Activated T-helper 1 cell treated with anti-CD3 and anti-CD28 coated beads, Interleukin-12 subunit alpha, Interleukin-12 subunit beta, Interleukin-2, Interleukin-4 antibody, amounts not matched to agents 30 ng/mL and 10 ng/mL and 1 ng/mL, durations not matched to agents 14 hours and 24 hours and 36 hours (primary cell): ENCODE measurements around the gene RND2. TPM values are rescaled to one million over a fixed set of nuclear protein-coding genes. Genes with fewer than 3 reads are reported as not detected.

Source experiments
- DNase-seq: peaks from one replicate; pipeline ENCODE4 v3.0.0; 2021; ENCODE audit warnings: low spot score
- H3K27ac Mint-ChIP-seq: one replicate; pipeline ENCODE4 v1.8.0; 2021; ENCODE audit warnings: mild to moderate bottlenecking, mixed read lengths
- H3K27me3 Mint-ChIP-seq: one replicate; pipeline ENCODE4 v1.8.0; 2022; ENCODE audit warnings: mild to moderate bottlenecking, moderate library complexity, mixed read lengths; ENCODE audit not compliant: insufficient read depth
- H3K36me3 Mint-ChIP-seq: one replicate; pipeline ENCODE4 v1.8.0; 2021; ENCODE audit warnings: low read depth, mixed read lengths
- H3K4me1 Mint-ChIP-seq: one replicate; pipeline ENCODE4 v1.8.0; 2021; ENCODE audit warnings: low read depth, mixed read lengths
- H3K4me3 Mint-ChIP-seq: one replicate; pipeline ENCODE4 v1.8.0; 2021; ENCODE audit warnings: mild to moderate bottlenecking, moderate library complexity, mixed read lengths
- H3K9me3 Mint-ChIP-seq: one replicate; pipeline ENCODE4 v1.8.0; 2021; ENCODE audit warnings: mixed read lengths
- intact Hi-C: fragments of 100-400 bp; cut with micrococcal nuclease; formaldehyde crosslinking; loops from one replicate; pipeline ENCODE4 v1.15.1; 2024
- total RNA-seq: library from RNA; stranded (reverse); gene quantifications from 2 replicates; pipeline ENCODE4 v1.2.3, GENCODE V29; 2022

The RND2 gene
- total RNA-seq, 1 donor from 2014 or later, result not detected

DNA sequence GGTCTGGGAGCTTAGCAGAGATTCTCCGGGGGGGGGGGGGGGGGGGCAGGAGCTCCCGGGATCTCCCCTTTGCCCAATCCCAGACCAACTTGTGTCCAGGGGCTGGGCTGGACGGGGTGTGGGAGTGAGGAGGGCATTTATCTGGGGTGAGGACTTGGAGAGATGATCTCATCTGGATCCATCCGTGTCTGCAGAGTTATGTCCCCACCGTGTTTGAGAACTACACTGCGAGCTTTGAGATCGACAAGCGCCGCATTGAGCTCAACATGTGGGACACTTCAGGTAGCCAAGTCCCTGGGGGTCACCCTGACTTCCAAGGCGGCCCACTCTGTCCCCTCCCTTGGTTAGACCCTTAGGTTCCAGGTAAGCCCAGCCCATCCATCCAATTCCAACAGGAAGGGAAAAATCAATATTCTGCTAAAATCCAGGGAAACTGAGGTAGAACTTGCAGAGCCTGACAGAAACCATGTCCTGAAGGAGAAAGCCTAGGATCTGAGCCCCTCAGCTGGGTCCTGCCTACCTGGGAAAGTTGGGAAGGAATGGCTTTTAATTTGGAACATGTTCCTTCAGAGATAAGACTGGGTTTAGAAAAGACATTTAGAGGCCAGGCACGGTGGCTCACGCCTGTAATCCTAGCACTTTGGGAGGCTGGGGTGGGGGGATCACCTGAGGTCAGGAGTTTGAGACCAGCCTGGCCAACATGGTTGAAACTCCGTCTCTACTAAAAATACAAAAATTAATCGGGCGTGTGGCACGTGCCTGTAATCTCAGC, 921 bp downstream of the RND2 start:
- peaks cover 14% of the 10 kb centered on the region for H3K4me1 Mint-ChIP-seq
- DNase-seq, result no peak
- H3K27me3 Mint-ChIP-seq, result peaks cover 19% of the 10 kb centered on the region
- peak overlapping the region; percentile 67 for H3K4me3 Mint-ChIP-seq
- H3K27ac Mint-ChIP-seq, result no peak overlapping the region
- peaks cover 2% of the 10 kb centered on the region for H3K36me3 Mint-ChIP-seq
- H3K9me3 Mint-ChIP-seq, result no peaks in the 10 kb centered on the region
- intact Hi-C loops, result loop anchor here (10.0 kb wide), 1 partner anchor 289 kb away; no protein-coding TSS in a partner anchor

DNA sequence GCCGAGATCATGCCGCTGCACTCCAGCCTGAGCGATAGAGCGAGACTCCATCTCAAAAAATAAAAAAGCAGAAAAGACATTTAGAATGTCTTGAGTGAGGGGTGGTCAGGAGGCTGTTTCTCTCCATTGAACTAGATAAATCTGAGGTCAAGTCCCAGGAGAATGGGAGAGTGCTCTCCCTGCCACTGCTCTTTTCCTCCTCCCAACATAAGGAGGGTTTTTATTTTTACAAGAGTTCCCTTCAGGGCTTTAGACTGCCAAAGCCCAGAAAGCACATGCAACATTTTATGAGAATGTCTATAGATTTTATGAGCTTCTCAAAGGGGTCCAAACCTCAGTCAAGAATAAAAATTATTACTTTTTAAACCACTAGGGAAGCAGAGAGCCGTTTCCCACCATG, 1.6 kb downstream of the RND2 start:
- Mint-ChIP-seq H3K9me3 (no peaks in the 10 kb centered on the region), H3K4me3 (no peak overlapping the region), H3K4me1 (peaks cover 10% of the 10 kb centered on the region), H3K36me3 (peaks cover 2% of the 10 kb centered on the region), H3K27ac (no peak overlapping the region), H3K27me3 (peaks cover 17% of the 10 kb centered on the region)
- intact Hi-C loops, result loop anchor here (10.0 kb wide), 1 partner anchor 288 kb away; no protein-coding TSS in a partner anchor
- DNase-seq, result no peak

DNA sequence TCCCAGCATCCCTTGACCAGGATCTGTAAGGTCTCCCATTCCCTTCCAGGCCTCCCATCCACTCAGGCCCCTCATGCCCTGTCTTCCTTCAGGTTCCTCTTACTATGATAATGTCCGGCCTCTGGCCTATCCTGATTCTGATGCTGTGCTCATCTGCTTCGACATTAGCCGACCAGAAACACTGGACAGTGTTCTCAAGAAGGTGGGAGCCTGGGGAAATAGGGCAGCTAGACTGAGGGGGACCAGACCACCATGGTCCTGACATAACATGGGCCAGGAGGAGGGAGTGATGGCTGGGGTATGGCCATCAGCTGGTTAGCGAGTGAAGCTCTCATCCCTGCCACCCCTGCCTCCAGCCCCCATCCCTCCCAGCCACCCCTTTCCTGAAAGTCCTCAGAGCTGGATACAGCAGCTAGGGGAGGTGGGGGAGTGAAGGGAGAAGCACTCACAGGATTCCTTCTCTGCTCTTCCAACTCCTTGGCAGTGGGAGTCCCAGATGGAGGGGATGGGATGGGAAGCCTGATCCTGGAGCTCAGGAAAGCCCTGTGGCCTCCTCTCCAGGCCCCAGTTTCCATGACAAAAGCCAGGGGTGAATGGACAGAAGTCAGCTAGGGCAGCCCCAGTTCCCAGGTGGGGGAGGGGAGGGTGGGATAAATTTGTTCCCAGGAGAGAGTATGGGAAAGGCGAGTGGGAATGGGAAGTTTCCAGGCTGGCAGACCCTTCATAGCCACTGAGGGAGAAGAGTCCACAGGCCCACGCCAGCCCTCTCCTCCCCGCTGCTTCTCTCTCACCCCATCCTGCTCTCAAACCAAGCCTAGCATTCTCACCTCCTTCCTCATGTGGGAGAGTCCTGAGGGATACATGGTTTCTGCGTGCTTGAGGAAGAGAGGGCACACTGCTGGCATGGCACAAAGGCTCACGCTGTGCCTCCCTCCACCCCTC, 2.3 kb downstream of the RND2 start:
- Mint-ChIP-seq H3K4me3 (no peak overlapping the region), H3K27ac (no peak overlapping the region), H3K9me3 (no peaks in the 10 kb centered on the region), H3K36me3 (peaks cover 2% of the 10 kb centered on the region), H3K27me3 (peaks cover 17% of the 10 kb centered on the region), H3K4me1 (peaks cover 10% of the 10 kb centered on the region)
- intact Hi-C loops, result loop anchor here (10.0 kb wide), 1 partner anchor 287 kb away; no protein-coding TSS in a partner anchor
- DNase-seq, result no peak

DNA sequence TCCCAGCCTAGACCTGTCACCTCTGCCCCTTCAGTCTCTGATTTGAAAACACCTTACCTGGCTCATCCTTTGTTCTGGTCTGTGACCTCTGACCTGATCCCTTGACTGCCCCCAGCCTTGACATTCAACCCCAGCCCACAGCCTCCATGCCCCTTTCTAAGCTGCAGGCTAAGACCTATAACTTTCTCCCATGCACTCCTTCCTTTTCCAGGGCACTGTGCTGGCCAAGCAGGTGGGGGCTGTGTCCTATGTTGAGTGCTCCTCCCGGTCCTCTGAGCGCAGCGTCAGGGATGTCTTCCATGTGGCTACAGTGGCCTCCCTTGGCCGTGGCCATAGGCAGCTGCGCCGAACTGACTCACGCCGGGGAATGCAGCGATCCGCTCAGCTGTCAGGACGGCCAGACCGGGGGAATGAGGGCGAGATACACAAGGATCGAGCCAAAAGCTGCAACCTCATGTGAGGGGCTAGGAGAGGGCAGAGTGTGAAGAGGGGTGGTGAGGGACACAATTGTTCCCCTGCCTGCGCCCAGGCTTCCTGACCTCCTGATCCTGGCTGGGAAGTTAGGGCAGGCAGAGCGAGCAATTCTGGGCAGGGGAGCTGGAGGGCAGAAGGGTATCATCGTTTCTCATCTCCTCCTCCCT, 3.3 kb downstream of the RND2 start:
- H3K27ac Mint-ChIP-seq, result no peak overlapping the region
- peaks cover 10% of the 10 kb centered on the region for H3K4me1 Mint-ChIP-seq
- intact Hi-C loops, result loop anchor here (10.0 kb wide), 1 partner anchor 286 kb away; no protein-coding TSS in a partner anchor
- DNase-seq, result no peak
- H3K27me3 Mint-ChIP-seq, result peaks cover 17% of the 10 kb centered on the region
- no peak overlapping the region for H3K4me3 Mint-ChIP-seq
- H3K9me3 Mint-ChIP-seq, result no peaks in the 10 kb centered on the region
- peaks cover 2% of the 10 kb centered on the region for H3K36me3 Mint-ChIP-seq

DNA sequence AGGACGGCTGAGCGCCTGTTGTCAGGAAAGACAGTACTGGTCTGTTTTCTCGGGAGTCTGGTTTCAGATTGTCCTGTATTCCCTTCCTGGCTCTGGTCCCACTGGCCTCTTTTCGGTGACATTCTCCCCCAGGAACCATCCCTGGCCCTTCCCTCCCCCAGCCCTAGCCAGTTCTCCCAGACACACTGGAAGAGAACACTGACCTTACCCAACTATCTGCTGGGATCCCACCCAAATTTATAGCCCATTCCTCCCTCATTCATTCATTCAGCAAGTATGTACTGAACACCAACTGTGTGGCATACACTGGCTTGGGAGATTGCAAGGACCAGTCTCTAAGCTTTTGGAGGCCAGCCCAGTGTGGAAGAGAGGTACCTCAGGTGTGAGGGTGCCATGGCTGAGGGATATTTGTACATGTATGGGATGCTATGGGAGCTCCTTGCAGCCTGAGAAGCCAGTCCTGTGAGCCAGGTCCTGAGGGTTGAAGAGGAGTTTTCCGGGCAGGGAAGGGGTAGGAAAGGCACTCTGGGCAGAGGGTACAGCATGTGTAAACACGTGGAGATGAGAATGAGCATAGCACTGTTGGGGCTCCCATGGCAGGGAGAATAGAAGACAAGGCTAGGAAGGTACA, 5.2 kb downstream of the RND2 start:
- H3K4me3 Mint-ChIP-seq, result no peak overlapping the region
- no peaks in the 10 kb centered on the region for H3K9me3 Mint-ChIP-seq
- H3K4me1 Mint-ChIP-seq, result no peaks in the 10 kb centered on the region
- peaks cover 9% of the 10 kb centered on the region for H3K27me3 Mint-ChIP-seq
- intact Hi-C loops, result no loop called here
- H3K36me3 Mint-ChIP-seq, result no peaks in the 10 kb centered on the region
- H3K27ac Mint-ChIP-seq, result no peak overlapping the region
- DNase-seq, result no peak

DNA sequence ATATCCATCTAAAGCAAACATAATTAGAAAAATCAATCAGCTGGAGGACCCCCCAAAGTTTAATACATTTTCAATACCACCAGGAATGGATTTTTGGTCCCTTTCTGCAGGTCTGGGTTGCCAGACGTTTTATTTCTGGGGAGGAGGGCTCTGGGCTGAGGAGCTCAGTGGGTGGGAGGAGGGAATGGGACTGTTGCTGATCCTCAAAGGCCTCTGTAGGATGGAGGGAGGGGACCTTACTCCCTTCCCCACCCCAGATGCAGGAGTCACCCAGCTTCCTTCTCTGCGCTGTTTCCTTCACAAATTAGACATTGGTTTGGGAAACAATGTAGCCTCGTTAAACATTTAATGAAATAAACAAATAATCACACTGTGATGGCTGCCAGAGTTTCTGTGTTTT, 6.6 kb downstream of the RND2 start:
- intact Hi-C loops, result no loop called here
- Mint-ChIP-seq H3K9me3 (no peaks in the 10 kb centered on the region), H3K36me3 (no peaks in the 10 kb centered on the region)

DNA sequence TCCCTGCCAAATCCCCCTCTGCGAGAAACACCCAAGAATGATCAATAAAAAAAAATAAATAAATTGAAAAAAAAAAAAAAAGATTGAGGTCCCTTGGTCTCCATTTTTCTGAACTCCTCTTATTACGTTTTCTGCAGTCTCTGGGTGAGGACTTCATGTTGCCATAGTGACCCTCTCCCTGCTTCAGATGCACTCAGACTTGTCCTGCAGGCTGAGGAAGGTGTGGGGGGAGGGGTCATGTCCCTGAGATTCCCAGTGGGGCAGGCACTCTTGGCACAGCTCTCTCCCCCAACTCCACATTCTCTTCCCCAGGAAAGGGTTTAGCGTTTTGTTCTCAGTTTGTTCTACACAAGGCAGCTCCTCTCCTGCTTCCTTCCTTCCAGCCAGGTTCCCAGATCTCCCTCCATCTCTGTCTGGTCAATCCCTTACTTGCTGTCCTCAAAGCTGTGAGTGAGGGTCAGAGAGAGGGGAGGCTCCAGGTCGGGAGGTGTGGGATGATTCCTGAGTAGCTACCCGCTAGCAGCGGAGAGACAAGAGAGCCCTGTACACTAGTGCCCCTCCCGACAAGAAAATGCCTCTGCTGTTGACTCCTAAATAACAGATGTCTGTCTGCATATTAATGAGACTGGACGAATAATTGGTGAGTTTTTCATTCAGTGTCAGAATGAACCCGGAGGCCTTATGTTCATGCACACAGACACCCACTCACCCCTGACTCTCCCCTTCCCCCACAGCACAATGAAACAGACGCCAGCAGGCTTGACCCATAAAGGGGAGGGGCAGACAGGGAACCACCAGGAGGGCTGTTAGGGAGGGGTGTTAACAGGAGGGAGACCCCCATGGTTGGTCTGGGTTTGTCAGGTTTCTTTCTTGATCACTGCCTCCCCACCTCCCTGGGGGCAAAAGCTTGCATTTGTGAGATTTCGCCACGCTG, 9.2 kb downstream of the RND2 start:
- Mint-ChIP-seq H3K36me3 (no peaks in the 10 kb centered on the region), H3K4me3 (no peak overlapping the region), H3K9me3 (no peaks in the 10 kb centered on the region), H3K27me3 (no peaks in the 10 kb centered on the region), H3K4me1 (no peaks in the 10 kb centered on the region), H3K27ac (no peak overlapping the region)
- intact Hi-C loops, result no loop called here
- no peak for DNase-seq

More for the DNA sequence above, 6.6 kb downstream of the RND2 start:
- Mint-ChIP-seq H3K4me1 (no peaks in the 10 kb centered on the region), H3K4me3 (no peak overlapping the region), H3K27me3 (peaks cover under 1% of the 10 kb centered on the region), H3K27ac (no peak overlapping the region)
- DNase-seq, result no peak

DNA sequence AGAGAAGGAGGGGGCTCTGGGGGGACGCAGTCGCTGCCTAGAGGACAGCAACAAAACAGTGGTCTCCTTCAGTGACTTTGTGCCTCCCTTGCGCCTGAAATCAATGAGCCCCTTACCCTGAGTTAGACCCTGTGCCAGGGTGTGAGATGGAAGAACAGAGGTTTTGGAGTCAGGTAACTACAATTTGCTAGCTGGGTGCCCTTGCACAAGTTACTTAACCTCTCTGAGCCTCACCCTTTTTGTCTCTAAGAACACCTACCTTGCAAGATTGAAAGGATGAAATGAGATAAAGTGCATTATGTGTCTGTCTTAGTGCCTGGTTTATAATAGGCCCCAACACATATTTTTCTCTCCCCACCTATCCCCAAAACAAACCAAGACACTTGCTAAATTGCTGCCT, 9.9 kb downstream of the RND2 start:
- no peaks in the 10 kb centered on the region for H3K27me3 Mint-ChIP-seq
- no peaks in the 10 kb centered on the region for H3K4me1 Mint-ChIP-seq
- H3K9me3 Mint-ChIP-seq, result no peaks in the 10 kb centered on the region
- H3K36me3 Mint-ChIP-seq, result no peaks in the 10 kb centered on the region
- H3K27ac Mint-ChIP-seq, result no peak overlapping the region
- DNase-seq, result no peak
- no peak overlapping the region for H3K4me3 Mint-ChIP-seq
- intact Hi-C loops, result no loop called here

DNA sequence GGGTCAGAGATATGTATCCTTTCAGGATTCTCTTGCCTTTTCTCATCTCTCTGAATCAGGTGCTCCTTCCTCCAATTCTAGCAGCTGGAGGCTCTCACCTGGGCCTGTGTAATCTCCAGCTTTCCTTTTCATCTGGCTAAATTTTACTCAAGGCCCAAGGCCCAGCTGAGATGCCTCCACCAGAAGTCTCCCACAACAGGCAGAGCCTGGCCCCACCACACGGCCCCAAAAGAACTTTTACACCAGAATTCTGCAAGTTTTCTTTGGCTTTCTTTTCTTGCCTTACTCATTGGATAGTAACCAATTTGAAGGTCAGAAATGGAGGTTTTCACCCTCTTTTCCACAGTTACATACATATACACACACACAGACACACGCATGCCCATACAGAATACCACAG, 14.6 kb downstream of the RND2 start:
- intact Hi-C loops, result no loop called here
- no peaks in the 10 kb centered on the region for H3K9me3 Mint-ChIP-seq
- peaks cover 9% of the 10 kb centered on the region for H3K36me3 Mint-ChIP-seq
- H3K4me3 Mint-ChIP-seq, result no peak overlapping the region
- H3K27ac Mint-ChIP-seq, result no peak overlapping the region
- DNase-seq, result no peak
- no peaks in the 10 kb centered on the region for H3K4me1 Mint-ChIP-seq
- no peaks in the 10 kb centered on the region for H3K27me3 Mint-ChIP-seq

DNA sequence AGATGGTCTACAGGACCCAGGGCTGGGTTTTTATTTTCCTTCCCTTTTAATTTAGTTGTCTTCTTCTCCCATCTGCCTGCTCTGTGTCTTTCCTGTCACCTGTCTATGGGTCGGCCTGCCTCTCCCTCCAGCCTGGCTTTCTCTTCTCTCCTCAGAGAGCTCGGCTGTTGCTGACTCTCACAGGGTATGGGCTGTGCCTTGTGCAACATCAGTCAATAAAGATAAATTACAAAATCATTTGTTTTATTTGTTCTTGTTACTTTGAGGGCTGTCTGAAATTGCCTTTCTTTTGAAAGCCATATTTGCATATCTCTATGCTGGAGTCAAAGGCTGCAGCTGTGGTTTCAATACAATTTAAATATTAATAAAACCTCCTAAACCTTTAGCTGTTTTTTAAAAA, 15.6 kb downstream of the RND2 start:
- Mint-ChIP-seq H3K27me3 (no peaks in the 10 kb centered on the region), H3K36me3 (peaks cover 12% of the 10 kb centered on the region), H3K4me1 (no peaks in the 10 kb centered on the region), H3K27ac (no peak overlapping the region), H3K4me3 (no peak overlapping the region), H3K9me3 (no peaks in the 10 kb centered on the region)
- DNase-seq, result no peak
- intact Hi-C loops, result no loop called here

DNA sequence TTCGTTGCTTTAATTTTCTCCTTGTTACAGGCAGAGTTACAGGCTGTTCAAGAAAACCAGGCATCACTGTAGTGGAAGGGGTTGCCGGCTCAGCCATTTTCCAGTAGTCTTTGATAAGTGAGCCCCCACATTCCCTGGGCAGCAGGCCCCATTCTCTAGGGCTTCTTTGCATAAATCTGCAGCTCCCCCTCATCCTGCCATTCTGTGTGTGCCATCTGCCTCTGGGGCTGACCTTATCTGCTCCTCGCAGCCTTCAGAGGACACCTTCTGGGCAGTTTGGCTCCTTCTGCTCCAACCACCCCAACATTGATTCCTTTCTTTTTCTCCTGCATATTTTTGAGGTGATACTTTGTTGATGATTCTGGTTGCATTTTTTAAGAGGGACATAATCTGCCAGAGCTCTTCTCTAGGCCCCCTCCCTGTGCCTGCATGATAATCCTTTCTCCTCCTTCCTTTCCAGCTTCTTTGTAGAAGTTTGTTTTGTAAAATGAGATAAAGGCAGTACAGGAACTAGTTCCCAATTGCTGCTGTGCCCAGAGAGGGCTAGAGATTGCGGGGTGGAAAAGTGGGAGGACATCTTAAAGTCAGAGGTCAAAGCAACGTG, 17.1 kb downstream of the RND2 start:
- Mint-ChIP-seq H3K27me3 (no peaks in the 10 kb centered on the region), H3K4me3 (no peak overlapping the region), H3K9me3 (no peaks in the 10 kb centered on the region), H3K27ac (no peak overlapping the region), H3K36me3 (peaks cover 12% of the 10 kb centered on the region), H3K4me1 (no peaks in the 10 kb centered on the region)
- intact Hi-C loops, result no loop called here
- no peak for DNase-seq
